Vein endothelial cell (primary cell): ENCODE data around the gene MANBA. TPM values are rescaled to one million over a fixed set of nuclear protein-coding genes. Genes with fewer than 3 reads are reported as not detected.

ENCODE experiments used
- small RNA-seq: library from RNA; depleted of rRNA; stranded (forward); fragments of <200 nt; gene quantifications from one replicate; pipeline ENCODE3, GENCODE V24; 2012
- total RNA-seq: library from RNA; depleted of rRNA; stranded (reverse); fragments of >200 nt; gene quantifications from 2 replicates; pipeline ENCODE4 v1.2.3, GENCODE V29; 2012

The MANBA gene
- total RNA-seq = 8.5 and 9.6 TPM in 2 replicates

DNA sequence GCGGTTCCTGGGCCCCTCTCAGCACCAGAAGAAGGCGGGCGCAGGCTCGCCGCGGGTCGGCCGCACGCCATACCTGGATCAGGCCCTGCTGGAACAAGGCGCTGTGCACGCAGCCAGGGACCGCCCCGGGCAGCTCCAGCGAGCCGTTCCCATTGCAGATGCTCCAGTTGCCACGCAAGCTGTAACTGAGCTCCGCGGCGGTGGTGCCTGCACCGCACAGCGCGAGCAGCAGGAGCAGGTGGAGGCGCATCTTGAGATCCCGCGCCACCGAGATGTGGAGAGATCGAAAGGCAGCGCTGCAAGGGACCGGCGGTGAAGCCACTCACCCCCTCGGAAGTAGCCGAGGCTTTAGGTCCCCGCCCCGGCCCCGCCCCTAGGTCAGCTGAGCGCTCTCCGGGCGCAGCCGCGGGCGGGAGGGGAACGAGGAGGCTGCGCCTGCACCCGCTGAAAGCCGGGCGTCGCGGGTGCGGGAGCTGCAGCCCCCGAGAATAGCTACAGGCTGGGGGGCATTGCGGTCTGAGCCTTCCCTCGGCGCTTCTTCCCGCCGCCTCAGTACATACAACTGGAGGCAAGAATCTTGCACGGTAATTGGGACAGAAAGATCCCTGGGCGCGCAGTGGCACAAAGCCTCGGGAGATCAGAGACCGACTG lies at the start of gene MANBA:
TSS of gene MANBA (minus strand) at position 324 of the 651 bp plus-strand sequence. CDS start at position 250, 74 bp downstream.

Small RNA genes lying within 50 kb of the gene (small RNA-seq; reads per million reads assigned to genes)
- gene AC018797.1 = not detected

Other genes starting within 250 kb of the MANBA start
- gene UBE2D3, start 66.6 kb upstream of the MANBA start, total RNA-seq = 393 and 408 TPM in 2 replicates
- gene CISD2, start 108.0 kb upstream of the MANBA start, total RNA-seq = 20.3 and 23.2 TPM in 2 replicates